ENCODE data around the gene GALNT9.
"Not testable (repeated sequence)": the region's sequence is repeated elsewhere in the genome, so short reads cannot be mapped to it uniquely, and the experiment has no call there.

GALNT9 gene

DNA sequence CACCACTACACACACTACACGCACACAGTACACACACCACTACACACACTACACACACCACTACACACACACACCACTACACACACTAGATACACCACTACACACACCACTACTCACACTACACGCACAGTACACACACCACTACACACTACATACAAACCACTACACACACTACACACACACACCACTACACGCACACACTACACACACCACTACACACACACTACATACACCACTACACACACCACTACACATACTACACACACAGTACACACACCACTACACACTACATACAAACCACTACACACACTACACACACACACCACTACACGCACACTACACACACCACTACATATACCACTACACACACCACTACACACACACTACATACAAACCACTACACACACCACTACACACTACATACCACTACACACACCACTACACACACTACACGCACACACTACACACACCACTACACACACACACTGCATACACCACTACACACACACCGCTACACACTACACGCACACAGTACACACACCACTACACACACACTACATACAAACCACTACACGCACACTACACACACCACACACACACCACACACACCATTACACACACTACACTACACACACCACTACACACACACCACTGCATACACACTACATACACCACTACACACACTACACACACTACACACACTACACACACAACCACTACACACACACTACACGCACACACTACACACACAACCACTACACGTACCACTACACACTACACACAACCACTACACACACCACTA lies 173.4 kb downstream of the GALNT9 start:
- DNase-seq (ENCODE audit: low spot score), result no peak

DNA sequence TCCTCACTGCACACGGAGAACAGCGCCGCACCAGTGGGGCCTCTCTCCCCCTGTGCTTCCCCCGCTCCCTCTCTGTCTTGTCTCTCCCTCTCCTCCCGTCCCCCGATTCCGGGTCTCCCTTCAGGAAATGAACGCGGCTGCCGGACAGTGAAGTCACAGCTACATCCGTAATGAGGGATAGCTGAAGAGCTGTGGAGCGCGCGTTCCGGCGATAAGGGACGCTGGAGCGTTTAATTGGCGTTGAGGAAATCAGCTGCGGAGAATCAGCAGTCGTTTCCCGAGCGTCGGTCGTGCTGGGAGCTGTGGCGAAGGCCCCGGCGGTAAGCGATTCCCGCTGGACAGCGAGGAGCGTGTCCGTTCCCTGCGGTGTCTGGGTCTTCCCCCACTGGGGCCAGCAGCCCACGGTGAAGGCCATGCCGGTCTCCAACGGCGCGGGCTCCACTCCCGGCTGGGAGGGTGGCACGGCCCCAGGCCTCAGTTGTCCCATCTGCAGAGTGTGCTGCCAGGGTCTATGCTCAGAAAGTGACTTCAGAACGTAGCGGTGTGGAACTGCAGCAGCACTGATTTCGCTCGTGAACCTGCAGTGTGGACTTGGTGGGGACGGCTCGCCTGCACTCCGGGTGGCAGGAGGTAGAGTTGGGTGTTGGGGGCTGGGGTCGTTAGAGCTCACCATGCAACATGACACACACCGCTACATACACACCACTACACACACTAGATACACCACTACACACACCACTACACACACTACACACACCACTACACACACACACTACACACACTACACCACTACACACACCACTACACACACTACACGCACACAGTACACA lies 174.2 kb downstream of the GALNT9 start:
- no peak for DNase-seq (ENCODE audit: low spot score)

- no peak for DNase-seq (ENCODE audit: low spot score)
These were observed 175.0 kb downstream of the GALNT9 start for GRCh38 chr12:132154341-132154761.

DNA sequence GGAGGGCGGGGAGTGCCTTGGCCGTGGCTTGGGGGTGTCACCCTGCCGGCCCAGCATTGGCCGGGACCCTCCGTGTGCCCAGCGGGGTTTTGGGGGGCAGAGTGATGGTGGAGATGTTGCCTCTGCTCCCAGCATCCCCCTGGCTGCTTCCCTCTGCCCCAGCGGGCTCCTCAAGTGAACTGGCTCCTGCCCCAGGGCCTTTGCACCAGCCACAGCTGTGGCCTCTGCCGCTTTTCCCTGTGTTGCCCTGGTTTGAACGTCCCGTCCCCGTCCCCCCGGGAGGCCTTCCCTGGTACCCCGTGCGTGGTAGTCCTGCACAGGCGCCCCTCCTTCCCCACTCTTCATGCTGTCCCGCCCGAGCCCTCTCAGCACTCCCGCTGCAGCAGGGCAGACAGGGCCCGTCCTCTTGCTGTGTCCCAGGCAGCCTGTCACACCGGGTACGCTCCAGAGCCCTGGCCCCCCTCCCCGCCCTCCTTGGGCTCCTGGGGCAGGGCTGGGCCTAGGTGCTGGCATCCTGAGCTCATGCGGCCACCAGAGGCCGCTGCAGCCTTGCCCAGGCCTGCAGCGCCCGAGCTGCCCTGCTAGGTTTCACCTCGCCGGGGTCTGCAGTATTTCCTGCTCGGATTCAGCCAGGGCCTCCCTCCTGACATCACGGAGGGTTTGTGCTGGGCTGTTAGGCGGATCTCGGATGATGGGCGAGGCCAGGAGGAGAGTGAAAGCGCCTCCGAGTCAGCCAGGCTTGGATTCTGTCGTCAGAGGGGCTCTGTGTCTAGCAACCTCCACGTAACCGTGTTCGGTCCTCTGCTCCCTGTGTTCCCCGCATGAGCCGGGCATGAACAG lies 175.7 kb downstream of the GALNT9 start:
- DNase-seq (ENCODE audit: low spot score), result peak; percentile 87

DNA sequence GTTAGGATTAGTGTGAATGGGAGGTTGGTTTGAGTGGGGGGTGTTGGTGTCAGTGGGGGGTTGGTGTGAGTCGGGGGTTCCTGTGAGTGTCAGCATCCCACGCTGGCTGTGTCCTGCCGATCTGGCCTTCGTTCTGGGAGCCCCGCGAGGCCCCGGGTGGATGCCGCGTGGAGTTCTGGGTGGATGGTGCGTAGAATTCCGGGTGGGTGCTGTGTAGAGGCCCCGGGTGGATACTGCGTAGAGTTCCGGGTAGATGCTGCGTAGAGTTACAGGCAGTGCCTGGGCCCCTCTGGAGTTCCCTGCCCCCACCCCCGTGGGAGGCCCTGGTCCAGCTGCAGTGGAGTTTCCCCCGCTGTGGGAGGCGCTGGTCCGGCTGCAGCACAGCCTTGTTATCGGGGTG lies 176.4 kb downstream of the GALNT9 start:
- DNase-seq (ENCODE audit: low spot score), result no peak

- DNase-seq (ENCODE audit: low spot score), result no peak
These were observed 177.0 kb downstream of the GALNT9 start for GRCh38 chr12:132152411-132152821.

- DNase-seq (ENCODE audit: low spot score), result no peak
These were observed 177.5 kb downstream of the GALNT9 start for GRCh38 chr12:132151766-132152410.

DNA sequence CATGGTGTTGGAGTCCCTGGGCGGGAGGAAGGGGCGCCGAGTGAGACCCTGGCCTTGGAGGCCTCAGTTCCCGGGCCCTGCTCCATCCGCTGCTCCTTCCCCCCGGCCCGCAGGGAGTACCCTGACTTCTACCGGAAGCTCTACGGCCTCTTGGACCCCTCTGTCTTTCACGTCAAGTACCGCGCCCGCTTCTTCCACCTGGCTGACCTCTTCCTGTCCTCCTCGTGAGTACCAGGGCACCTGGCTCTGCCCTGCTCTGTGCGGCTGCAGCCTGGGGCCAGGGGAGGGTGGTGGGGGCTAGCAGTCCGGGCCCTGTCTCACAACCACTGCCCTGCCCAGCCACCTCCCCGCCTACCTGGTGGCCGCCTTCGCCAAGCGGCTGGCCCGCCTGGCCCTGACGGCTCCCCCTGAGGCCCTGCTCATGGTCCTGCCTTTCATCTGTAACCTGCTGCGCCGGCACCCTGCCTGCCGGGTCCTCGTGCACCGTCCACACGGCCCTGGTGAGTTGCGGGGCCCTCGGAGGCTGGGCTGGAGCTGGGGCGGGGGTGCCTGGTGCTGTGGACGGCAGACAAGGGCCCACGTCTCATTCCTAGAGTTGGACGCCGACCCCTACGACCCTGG lies 178.1 kb downstream of the GALNT9 start:
- DNase-seq (ENCODE audit: low spot score), result no peak

GRCh38 chr12:132150780-132151144 lies 178.6 kb downstream of the GALNT9 start:
- no peak for DNase-seq (ENCODE audit: low spot score)

DNA sequence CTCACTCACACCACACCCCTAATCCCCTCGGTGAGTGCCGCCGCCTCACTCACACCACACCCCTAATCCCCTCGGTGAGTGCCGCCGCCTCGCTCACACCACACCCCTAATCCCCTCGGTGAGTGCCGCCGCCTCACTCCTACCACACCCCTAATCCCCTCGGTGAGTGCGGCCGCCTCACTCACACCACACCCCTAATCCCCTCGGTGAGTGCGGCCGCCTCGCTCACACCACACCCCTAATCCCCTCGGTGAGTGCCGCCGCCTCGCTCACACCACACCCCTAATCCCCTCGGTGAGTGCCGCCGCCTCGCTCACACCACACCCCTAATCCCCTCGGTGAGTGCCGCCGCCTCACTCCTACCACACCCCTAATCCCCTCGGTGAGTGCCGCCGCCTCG lies 179.9 kb downstream of the GALNT9 start:
- not testable (repeated sequence) for DNase-seq (ENCODE audit: low spot score)

DNA sequence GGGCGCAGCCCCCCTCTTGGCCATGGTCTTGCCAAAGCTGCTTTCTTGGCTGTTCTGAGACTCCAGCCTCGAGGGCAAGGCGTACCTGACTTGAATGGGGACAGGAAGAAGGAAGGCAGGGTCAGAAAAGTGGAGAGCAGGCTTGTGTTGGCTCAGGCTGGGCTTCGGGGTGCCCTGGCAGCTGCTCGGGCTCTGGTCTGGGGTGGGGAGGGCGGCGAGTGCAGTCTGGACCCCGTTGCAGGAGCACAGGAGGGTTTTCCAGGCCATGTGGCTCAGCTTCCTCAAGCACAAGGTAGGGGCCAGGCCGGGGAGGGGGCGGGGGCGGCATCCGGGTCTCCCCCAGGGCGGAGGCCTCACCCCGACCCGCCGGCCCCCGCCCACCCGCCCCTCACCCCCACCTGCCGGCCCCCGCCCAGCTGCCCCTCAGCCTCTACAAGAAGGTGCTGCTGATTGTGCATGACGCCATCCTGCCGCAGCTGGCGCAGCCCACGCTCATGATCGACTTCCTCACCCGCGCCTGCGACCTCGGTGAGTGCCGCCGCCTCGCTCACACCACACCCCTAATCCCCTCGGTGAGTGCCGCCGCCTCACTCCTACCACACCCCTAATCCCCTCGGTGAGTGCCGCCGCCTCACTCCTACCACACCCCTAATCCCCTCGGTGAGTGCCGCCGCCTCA lies 180.9 kb downstream of the GALNT9 start:
- DNase-seq (ENCODE audit: low spot score), result no peak

DNA sequence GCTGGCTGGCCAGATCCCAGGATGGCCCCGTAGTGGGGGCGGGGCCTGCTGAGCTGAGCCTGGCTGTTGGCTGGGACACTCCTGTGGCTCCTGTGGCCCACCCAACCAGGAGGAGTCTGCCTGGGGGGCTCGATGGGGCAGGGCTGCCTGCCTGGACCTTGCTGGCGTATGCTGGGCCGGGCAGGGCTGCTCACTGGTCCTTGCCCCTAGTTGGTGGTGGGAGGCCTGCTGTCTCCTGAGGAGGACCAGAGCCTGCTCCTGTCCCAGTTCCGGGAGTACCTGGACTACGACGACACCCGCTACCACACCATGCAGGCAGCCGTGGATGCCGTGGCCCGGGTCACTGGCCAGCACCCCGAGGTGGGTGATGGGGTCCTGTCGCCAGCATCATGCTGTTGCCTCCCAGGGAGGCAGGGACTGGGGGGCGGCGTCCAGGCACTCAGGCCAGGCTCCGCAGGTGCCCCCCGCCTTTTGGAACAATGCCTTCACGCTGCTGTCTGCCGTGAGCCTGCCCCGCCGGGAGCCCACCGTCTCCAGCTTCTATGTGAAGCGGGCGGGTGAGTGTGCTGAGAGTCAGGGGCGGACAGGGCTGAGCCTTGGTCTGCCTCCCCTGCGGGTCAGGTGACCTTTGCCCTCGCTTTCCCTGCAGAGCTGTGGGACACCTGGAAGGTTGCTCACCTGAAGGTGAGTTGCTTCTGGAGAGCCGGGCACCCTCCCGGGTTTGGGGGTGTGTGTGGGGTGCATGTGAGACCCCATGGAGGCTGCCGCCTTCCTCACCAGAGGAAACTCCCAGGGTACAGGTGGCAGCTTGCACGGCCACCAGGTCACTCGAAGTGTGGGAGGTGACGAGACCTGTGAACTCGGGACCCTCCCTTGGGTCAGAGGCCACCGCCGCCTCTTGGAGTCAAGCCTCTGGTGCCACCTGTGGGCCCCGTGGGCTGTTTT lies 181.7 kb downstream of the GALNT9 start:
- DNase-seq (ENCODE audit: low spot score), result no peak

DNA sequence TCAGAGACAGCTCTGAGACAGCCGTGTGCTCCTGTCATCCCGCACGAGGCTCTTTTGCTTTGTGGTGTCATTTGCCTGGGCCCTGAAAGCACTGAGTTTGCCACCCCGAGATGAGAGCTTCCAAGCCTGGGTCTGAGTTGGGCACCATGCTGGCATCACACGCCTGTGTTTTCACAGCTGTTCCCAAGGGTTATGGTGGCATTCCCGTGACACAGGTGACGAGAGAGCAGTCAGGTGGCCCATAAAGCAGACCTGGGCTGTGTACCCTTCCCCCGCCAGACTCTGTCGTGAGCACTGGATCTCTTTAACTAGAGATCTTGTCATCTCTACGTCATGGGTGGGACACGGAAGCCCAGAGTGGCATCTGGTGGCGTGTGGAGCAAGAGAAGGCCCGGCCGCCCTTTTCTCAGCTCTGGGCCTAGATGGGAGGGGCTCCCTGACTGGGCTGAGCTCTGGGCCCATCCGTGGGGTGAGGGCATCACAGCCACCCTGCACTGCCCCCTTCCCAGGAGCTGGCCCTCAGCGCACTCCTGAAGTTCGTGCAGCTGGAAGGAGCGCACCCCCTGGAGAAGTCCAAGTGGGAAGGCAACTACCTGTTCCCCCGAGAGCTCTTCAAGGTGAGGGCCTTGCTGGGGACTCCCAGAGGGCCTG lies 182.5 kb downstream of the GALNT9 start:
- no peak for DNase-seq (ENCODE audit: low spot score)

Data from AG08395 (cell line).